ENCODE measurements around the gene BCL2L14. TPM values are rescaled to one million over a fixed set of nuclear protein-coding genes. Genes with fewer than 3 reads are reported as not detected.

BCL2L14 gene
- total RNA-seq, 1 experiment from 2014 or later, result not detected

DNA sequence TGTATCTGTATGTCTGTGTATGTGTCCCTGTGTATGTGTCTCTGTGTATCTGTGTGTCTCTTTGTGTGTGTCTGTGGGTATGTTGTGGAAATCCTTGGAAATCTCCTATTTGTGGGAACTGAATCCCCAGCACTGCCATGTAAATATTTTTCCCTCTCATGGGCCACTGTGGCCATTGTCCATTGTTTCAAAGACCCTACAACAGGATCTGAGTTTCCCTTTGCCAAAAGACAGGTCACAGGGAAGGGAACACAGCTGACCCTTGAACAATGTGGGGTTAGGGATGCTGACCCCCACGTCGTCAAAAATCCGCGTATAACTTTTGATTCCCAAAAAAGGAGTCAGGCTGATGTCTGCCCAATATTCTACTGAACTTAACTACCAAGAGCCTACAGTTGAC is 22.5 kb upstream of the BCL2L14 start:
- DNase-seq (ENCODE audit: low read depth, low spot score) (no peak), ATAC-seq (no peak)
- Histone ChIP-seq H3K27me3 (ENCODE audit: control insufficient read depth, insufficient read depth, low read length) (no peaks in the 10 kb centered on the region), H3K36me3 (ENCODE audit: control insufficient read depth, insufficient read depth, low read length) (no peaks in the 10 kb centered on the region), H3K4me3 (ENCODE audit: low read depth in 2 of 2, low read length in 2 of 2) (no peak overlapping the region), H3K9me3 (ENCODE audit: control insufficient read depth, insufficient read depth, low read depth, low read length) (no peaks in the 10 kb centered on the region), H3K27ac (ENCODE audit: low read length) (no peak overlapping the region), H3K4me1 (ENCODE audit: control insufficient read depth, insufficient read depth, low read length) (no peaks in the 10 kb centered on the region)
- in situ Hi-C loops (cut with HindIII; ENCODE audit: low pct_unique_long_range_greater_than_20kb, low sequenced_read_pairs), result no loop called here
- POLR2A ChIA-PET, result no interaction called here
- CTCF ChIA-PET, result no interaction called here
- no TSS peak for BruUV-seq (replicated peaks)
- TF ChIP-seq SIN3A (IDR thresholded peaks at IDR 0.05; ENCODE audit: borderline replicate concordance, insufficient read depth, low read depth, low read length) (no peak), TCF7L2 (IDR thresholded peaks at IDR 0.05; ENCODE audit: low read depth, low read length) (no peak), REST (IDR thresholded peaks at IDR 0.05; ENCODE audit: insufficient read depth in 1 of 2, low read depth in 2 of 2, low read length in 1 of 2) (no peak), CTCF (IDR thresholded peaks at IDR 0.05) (no peak), POLR2AphosphoS5 (IDR thresholded peaks at IDR 0.05; ENCODE audit: low read depth, low read length) (no peak)
- intact Hi-C loops (cut with micrococcal nuclease; ENCODE audit: unreplicated experiment), result no loop called here

DNA sequence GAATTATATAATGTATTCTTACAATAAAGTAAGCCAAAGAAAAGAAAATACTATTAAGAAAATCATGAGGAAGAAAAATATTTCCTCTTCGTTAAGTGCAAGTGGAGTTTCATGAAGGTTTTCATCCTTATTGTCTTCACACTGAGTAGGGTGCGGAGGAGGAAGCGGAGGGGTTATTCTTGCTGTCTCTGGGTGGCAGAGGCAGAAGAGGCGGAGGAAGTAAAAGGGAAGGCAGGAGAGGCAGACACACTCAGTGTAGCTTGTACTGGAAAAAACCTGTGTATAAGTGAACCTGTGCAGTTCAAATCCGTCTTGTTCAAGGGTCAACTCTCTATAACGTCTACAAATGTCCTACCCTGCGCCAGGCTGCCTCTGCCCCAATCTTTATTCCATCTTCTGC is 22.0 kb upstream of the BCL2L14 start:
- H3K27ac ChIP-seq (ENCODE audit: low read length), result no peak overlapping the region
- H3K36me3 ChIP-seq (ENCODE audit: control insufficient read depth, insufficient read depth, low read length), result no peaks in the 10 kb centered on the region
- no TSS peak for BruUV-seq (replicated peaks)
- ChIA-PET POLR2A (no interaction called here), CTCF (no interaction called here)
- no peak overlapping the region for H3K4me3 ChIP-seq (ENCODE audit: low read depth in 2 of 2, low read length in 2 of 2)
- TF ChIP-seq TCF7L2 (IDR thresholded peaks at IDR 0.05; ENCODE audit: low read depth, low read length) (no peak), REST (IDR thresholded peaks at IDR 0.05; ENCODE audit: insufficient read depth in 1 of 2, low read depth in 2 of 2, low read length in 1 of 2) (no peak), SIN3A (IDR thresholded peaks at IDR 0.05; ENCODE audit: borderline replicate concordance, insufficient read depth, low read depth, low read length) (no peak), POLR2AphosphoS5 (IDR thresholded peaks at IDR 0.05; ENCODE audit: low read depth, low read length) (no peak), CTCF (IDR thresholded peaks at IDR 0.05) (no peak)
- DNase-seq (ENCODE audit: low read depth, low spot score) (no peak), ATAC-seq (no peak)
- in situ Hi-C loops (cut with HindIII; ENCODE audit: low pct_unique_long_range_greater_than_20kb, low sequenced_read_pairs), result no loop called here
- H3K9me3 ChIP-seq (ENCODE audit: control insufficient read depth, insufficient read depth, low read depth, low read length), result no peaks in the 10 kb centered on the region
- no peaks in the 10 kb centered on the region for H3K4me1 ChIP-seq (ENCODE audit: control insufficient read depth, insufficient read depth, low read length)
- intact Hi-C loops (cut with micrococcal nuclease; ENCODE audit: unreplicated experiment), result no loop called here
- no peaks in the 10 kb centered on the region for H3K27me3 ChIP-seq (ENCODE audit: control insufficient read depth, insufficient read depth, low read length)

Data from Panc1 (cell line).